GM12874 (cell line): Measurements from ENCODE around the gene NECTIN1.

Experiments used
- TF ChIP-seq, protein P1 (sequence below): IDR thresholded peaks from 2 replicates; pipeline ENCODE4 v1.5.1; 2011; ENCODE audit warnings: low read depth, mild to moderate bottlenecking, control low read depth, low read length, moderate library complexity; ENCODE audit not compliant: insufficient read depth

NECTIN1 gene

GRCh38 chr11:119713359-119714040, 15.5 kb downstream of the NECTIN1 start:
- TF ChIP-seq, protein P1, sequence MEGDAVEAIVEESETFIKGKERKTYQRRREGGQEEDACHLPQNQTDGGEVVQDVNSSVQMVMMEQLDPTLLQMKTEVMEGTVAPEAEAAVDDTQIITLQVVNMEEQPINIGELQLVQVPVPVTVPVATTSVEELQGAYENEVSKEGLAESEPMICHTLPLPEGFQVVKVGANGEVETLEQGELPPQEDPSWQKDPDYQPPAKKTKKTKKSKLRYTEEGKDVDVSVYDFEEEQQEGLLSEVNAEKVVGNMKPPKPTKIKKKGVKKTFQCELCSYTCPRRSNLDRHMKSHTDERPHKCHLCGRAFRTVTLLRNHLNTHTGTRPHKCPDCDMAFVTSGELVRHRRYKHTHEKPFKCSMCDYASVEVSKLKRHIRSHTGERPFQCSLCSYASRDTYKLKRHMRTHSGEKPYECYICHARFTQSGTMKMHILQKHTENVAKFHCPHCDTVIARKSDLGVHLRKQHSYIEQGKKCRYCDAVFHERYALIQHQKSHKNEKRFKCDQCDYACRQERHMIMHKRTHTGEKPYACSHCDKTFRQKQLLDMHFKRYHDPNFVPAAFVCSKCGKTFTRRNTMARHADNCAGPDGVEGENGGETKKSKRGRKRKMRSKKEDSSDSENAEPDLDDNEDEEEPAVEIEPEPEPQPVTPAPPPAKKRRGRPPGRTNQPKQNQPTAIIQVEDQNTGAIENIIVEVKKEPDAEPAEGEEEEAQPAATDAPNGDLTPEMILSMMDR, result no peak

GRCh38 chr11:119712459-119713358, 16.3 kb downstream of the NECTIN1 start:
- TF ChIP-seq, protein P1, result no peak

DNA sequence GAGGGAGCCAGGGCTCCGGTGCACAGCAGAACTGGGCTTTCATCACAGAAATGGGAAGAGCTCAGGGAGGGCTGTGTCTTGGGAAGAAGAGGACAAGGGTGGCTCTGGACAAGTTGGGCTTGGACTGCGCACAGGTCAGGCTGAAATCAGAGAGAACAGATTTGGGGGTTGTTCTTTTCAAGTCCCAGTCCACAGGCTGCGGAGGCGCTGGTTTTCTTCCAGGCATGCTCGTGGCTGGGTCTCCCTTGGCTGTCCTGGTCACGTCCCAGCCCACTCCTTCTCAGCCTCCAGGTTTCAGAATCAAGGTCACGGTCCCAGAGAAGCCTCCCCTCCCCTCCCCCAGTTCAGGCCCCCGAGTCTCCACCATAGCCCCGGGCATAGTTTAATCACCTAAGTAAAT, 17.0 kb downstream of the NECTIN1 start:
- TF ChIP-seq, protein P1, result no peak

- TF ChIP-seq, protein P1, result no peak
These were observed 17.5 kb downstream of the NECTIN1 start for GRCh38 chr11:119711476-119711875.

GRCh38 chr11:119710417-119710816, 18.6 kb downstream of the NECTIN1 start:
- TF ChIP-seq, protein P1, result no peak

DNA sequence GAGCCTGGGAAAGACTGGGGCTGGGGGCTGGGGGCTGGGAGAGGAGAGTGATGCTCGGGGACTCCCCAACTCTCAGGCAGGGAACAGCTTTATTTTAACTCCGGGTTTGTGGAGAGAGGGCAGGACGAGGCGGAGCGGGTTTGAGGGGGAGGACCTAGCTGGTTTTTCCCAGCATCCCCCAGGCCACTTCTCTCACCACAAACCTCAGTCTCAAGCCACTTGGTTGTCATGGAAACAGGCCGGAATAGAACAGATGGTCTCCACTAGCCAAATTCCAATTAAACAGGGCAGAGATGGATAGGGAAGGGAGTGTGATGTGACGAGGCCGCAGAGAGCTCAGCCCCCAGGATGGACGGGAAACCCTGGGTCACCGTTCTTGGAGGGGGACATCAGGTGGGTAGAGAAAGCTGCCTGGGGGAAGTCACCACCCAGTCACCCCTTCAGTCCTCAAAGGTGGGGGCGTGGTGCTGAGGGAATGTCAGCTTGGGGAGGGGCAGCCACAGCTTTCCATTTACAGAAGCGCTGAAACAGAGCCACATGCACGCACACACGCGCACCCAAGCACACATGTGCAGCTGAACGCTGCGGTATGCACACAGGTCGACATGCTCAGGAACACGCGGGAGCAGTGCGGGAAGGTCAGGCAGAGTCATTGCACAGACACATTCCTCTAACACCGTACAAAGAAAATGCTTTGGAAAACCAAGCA, 19.2 kb downstream of the NECTIN1 start:
- TF ChIP-seq, protein P1, result no peak

GRCh38 chr11:119709171-119709570, 19.8 kb downstream of the NECTIN1 start:
- TF ChIP-seq, protein P1, result no peak
